K562 (cell line): ENCODE data around the gene FAM98C. TPM values are rescaled to one million over a fixed set of nuclear protein-coding genes. Genes with fewer than 3 reads are reported as not detected.

Experiments used
- ATAC-seq: fragments of 200-7000 bp; cut with Tn5 transposase; 3 replicates; pipeline ENCODE4 v1.9.1; 2020; ENCODE audit warnings: moderate library complexity
- BruUV-seq: library from RNA; stranded (reverse); fragments of 400-500 nt; replicated peaks from 2 replicates; lab custom pipeline; 2021; lab: Mats Ljungman, UMichigan
- CTCF ChIA-PET: fragments of 300-600 bp; formaldehyde crosslinking; extraction: SDS; loops from one replicate; lab custom pipeline; 2021; ENCODE audit warnings: low intra/inter-chr PET ratio; lab: Yijun Ruan, JAX
- POLR2A ChIA-PET: fragments of 300-600, 350-650 bp; sonication (Branson Sonifier 250); formaldehyde crosslinking; extraction: SDS; loops from one replicate; lab custom pipeline; 2021; ENCODE audit warnings: antibody characterized with exemption, inconsistent platforms; lab: Yijun Ruan, JAX
- DNase-seq, 4 experiments: peaks; one replicate each; pipeline versions ENCODE4 v3.0.0 to v3.0.0-alpha.2; 2011 to 2018; ENCODE audit warnings: low spot score in 3 of 4, mixed read lengths in 3 of 4; ENCODE audit errors: extremely low read depth in 1 of 4
- FAIRE-seq: peaks from 2 replicates; lab custom pipeline; 2011; peaks lifted over from hg19 to GRCh38; lab: Jason Lieb, UNC
- H2AFZ ChIP-seq: 2 replicates; pipeline ENCODE4 v1.6.0; 2011; ENCODE audit warnings: low read depth, low read length, control low read depth, inconsistent platforms
- H3K27ac ChIP-seq: fragments of 200-600 bp; 3 replicates; pipeline ENCODE4 v1.8.0; 2011; ENCODE audit warnings: low read depth, mild to moderate bottlenecking, control low read depth, inconsistent platforms, low read length, moderate library complexity, mixed read lengths; ENCODE audit errors: extremely low read depth
- H3K27me3 ChIP-seq, 2 experiments: fragments of 300-600 bp in 1 of 2; 2 replicates in 1 of 2; 3 replicates in 1 of 2; pipeline versions ENCODE4 v1.6.0 to v1.8.0; 2011; ENCODE audit warnings: inconsistent platforms in 2 of 2, low read length in 2 of 2, mild to moderate bottlenecking in 1 of 2, mixed read lengths in 1 of 2, moderate library complexity in 1 of 2; ENCODE audit not compliant: control insufficient read depth in 2 of 2, insufficient read depth in 2 of 2
- H3K36me3 ChIP-seq: fragments of 300-600 bp; 3 replicates; pipeline ENCODE4 v1.8.0; 2011; ENCODE audit warnings: mild to moderate bottlenecking, low read length, inconsistent platforms; ENCODE audit not compliant: control insufficient read depth, insufficient read depth
- H3K4me1 ChIP-seq, 2 experiments: fragments of 200-600 bp in 1 of 2; replicated peaks in 1 of 2; 2 replicates in 1 of 2; 3 replicates in 1 of 2; pipeline versions ENCODE4 v1.5.1 to v1.8.0; 2011; ENCODE audit warnings: inconsistent platforms in 2 of 2, low read length in 2 of 2, mild to moderate bottlenecking in 1 of 2, mixed read lengths in 1 of 2, moderate library complexity in 1 of 2; ENCODE audit not compliant: control insufficient read depth in 2 of 2, insufficient read depth in 2 of 2
- H3K4me2 ChIP-seq: 2 replicates; pipeline ENCODE4 v1.6.1; 2011; ENCODE audit warnings: low read length, control low read depth, inconsistent platforms, mixed read lengths; ENCODE audit not compliant: insufficient read depth
- H3K4me3 ChIP-seq: fragments of 200-600 bp; sonication (generic), shearing (Covaris generic); 2 replicates; pipeline ENCODE4 v1.5.1; 2016; ENCODE audit warnings: control low read depth, inconsistent platforms
- H3K79me2 ChIP-seq: fragments of 200-600 bp; 3 replicates; pipeline ENCODE4 v1.8.0; 2011; ENCODE audit warnings: low read length, inconsistent platforms; ENCODE audit not compliant: control insufficient read depth, insufficient read depth
- H3K9ac ChIP-seq, 2 experiments: 2 replicates each; pipeline versions ENCODE4 v1.6.0 to v1.6.1; 2011; ENCODE audit warnings: low read depth in 2 of 2, low read length in 2 of 2, control low read depth in 1 of 2, inconsistent platforms in 1 of 2, mild to moderate bottlenecking in 1 of 2, mixed read lengths in 1 of 2; ENCODE audit not compliant: insufficient read depth in 1 of 2
- H3K9me1 ChIP-seq: one replicate; pipeline ENCODE4 v1.6.0; 2011; ENCODE audit warnings: inconsistent platforms, mild to moderate bottlenecking, low read length, moderate library complexity; ENCODE audit not compliant: control insufficient read depth, insufficient read depth
- H3K9me3 ChIP-seq: replicated peaks from 2 replicates; pipeline ENCODE4 v1.5.1; 2011; ENCODE audit warnings: low read depth, low read length, inconsistent platforms; ENCODE audit not compliant: control insufficient read depth, insufficient read depth
- H4K20me1 ChIP-seq: replicated peaks from 2 replicates; pipeline ENCODE4 v1.6.1; 2011; ENCODE audit warnings: low read length, inconsistent platforms, mixed read lengths; ENCODE audit not compliant: control insufficient read depth, insufficient read depth
- GTF2B ChIP-seq: IDR thresholded peaks from 2 replicates; pipeline ENCODE4 v1.6.1; 2011; ENCODE audit not compliant: insufficient read length; ENCODE audit errors: extremely low read depth
- JUND ChIP-seq, 2 experiments: IDR thresholded peaks; 2 replicates in 1 of 2; 3 replicates in 1 of 2; pipeline ENCODE4 v1.6.1; 2011; ENCODE audit warnings: borderline replicate concordance in 2 of 2, low read depth in 2 of 2, low read length in 2 of 2, improper control_type of control experiment in 1 of 2, missing biosample characterization in 1 of 2, missing genetic modification characterization in 1 of 2, missing genetic modification reagents in 1 of 2
- KDM1A ChIP-seq, 2 experiments: fragments of 450-650 bp; IDR thresholded peaks; 2 replicates each; pipeline ENCODE4 v1.6.1; 2016; ENCODE audit warnings: mild to moderate bottlenecking in 2 of 2
- MEF2D ChIP-seq: conservative IDR thresholded peaks from 2 replicates; pipeline ENCODE4 v1.6.1; 2016; ENCODE audit warnings: low read depth, missing genetic modification characterization, missing compliant biosample characterization
- WGBS: fragments of 100-300 bp; shearing (Covaris generic); methylation state at CpG from one replicate; pipeline ENCODE4 v1.1.6; 2016; ENCODE audit warnings: low coverage, mixed read lengths; ENCODE audit not compliant: insufficient coverage; ENCODE audit errors: missing lambda C conversion rate; 5-methylcytosine and 5-hydroxymethylcytosine counted together
- in situ Hi-C: fragments of 300-500 bp; cut with MboI; formaldehyde crosslinking; loops from 4 replicates; pipeline ENCODE4 v1.15.0; 2018; ENCODE audit warnings: inconsistent platforms, mixed read lengths
- intact Hi-C: fragments of 100-400 bp; cut with micrococcal nuclease; formaldehyde crosslinking; loops from 2 replicates; pipeline ENCODE4 v1.14.2; 2022
- polyA plus RNA-seq, 8 experiments: library from polyadenylated mRNA; depleted of rRNA in 4 of 8; stranded (reverse) in 5 of 8; unstranded in 3 of 8; fragments of >200 nt; fragmentation: Nextera tagmentation in 2 of 8; fragmentation: Illumina TruSeq in 1 of 8; extraction: Ambion mirVana in 2 of 8; extraction: Trizol in 1 of 8; gene quantifications; 2 replicates each; pipeline versions ENCODE4 v1.2.1 to v1.2.3, GENCODE V29; 2011 to 2014; ENCODE audit warnings: inconsistent platforms in 1 of 8, missing spikeins in 1 of 8
- total RNA-seq, 7 experiments: library from RNA; depleted of rRNA in 6 of 7; stranded (reverse); fragments of >200 nt in 6 of 7; fragmentation: Illumina TruSeq in 2 of 7; extraction: Trizol in 2 of 7; gene quantifications; 2 replicates each; pipeline versions ENCODE4 v1.2.1 to v1.2.3, GENCODE V29; 2011 to 2021; ENCODE audit warnings: low replicate concordance in 1 of 7

FAM98C gene
- total and polyA plus RNA-seq, 9 of the 15 experiments (the other 6 are each of a cell fraction or from before 2014, with no cell fraction given), result 1.7 to 43.8 (median 13.7) TPM

DNA sequence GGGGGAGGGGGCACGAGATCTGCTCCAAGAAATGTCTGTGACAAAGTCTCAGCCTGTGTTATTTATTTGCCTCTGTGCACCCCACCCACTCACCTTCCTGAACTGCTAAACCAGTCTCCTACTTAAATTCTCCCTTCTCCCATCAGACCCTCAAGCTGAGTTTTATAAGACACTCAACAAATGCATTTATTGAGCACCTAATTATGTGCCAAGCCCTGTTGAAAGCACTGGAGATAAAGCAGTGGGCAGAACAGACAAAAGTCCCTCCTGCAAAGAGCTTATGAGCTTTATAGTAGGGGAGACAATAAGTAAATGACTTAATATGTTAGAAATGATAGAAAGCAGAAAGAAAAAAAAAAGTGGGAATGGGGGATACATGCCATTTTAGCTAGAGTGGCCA lies 3.4 kb upstream of the FAM98C start:
- Histone ChIP-seq H3K36me3 (no peaks in the 10 kb centered on the region), H3K9me1 (no peaks in the 10 kb centered on the region), H3K9me3 (0 out of 2 replicates have a peak, but pooled peaks cover 2% of the 10 kb centered on the region), H3K4me3 (no peak overlapping the region), H2AFZ (no peak overlapping the region), H3K4me2 (no peak overlapping the region), H4K20me1 (no peaks in the 10 kb centered on the region), H3K4me1 (peaks cover 6 to 27% of the 10 kb centered on the region in 2 experiments; a peak in 4 of 5 replicates), H3K27me3 (no peaks in the 10 kb centered on the region), H3K9ac (no peak overlapping the region), H3K79me2 (peaks cover 14% of the 10 kb centered on the region; the same call in 2 of the 3 replicates), H3K27ac (no peak overlapping the region)
- 0% methylated on average over 1 of the region's 1 CpG for WGBS
- TF ChIP-seq GTF2B (no peak), KDM1A (IDR thresholded peaks at IDR 0.05) (no peak), JUND (IDR thresholded peaks at IDR 0.05; ENCODE audit: borderline replicate concordance, low read depth, low read length) (no peak), JUND (tag; IDR thresholded peaks at IDR 0.05; ENCODE audit: borderline replicate concordance, low read depth, low read length) (no peak)
- no peak for DNase-seq
- ATAC-seq, result no peak
- BruUV-seq, result no TSS peak
- ChIA-PET POLR2A (no interaction called here), CTCF (no interaction called here)
- intact Hi-C loops, result no loop called here
- in situ Hi-C loops, result no loop called here
- no peak for FAIRE-seq

DNA sequence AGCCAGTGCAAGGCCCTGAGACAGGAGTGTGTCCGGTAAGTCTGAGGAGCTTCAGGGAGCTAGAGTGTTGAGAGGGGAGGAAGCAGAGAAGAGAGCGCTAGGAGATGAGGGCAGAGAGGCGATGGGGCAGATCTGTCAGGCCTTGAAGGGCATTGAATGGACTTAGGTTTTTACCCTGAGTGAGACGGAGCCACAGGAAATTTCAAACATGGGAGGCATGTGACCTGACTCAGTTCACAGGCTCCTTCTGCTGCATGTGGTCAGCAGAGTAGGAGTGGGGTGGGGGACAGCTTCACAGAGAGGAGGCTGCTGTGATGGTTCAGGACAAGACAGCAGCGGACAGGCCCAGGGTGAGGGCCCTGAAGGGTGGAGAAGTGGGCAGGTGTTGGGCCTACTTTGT lies 2.5 kb upstream of the FAM98C start:
- no peak for ATAC-seq
- no TSS peak for BruUV-seq
- CTCF ChIA-PET, result no interaction called here
- FAIRE-seq, result no peak
- Histone ChIP-seq H3K4me2 (no peak overlapping the region), H3K9me3 (no peaks in the 10 kb centered on the region), H3K9ac (peak overlapping the region in 1 of 2 experiments; percentile 65; a peak in 1 of 4 replicates), H4K20me1 (no peaks in the 10 kb centered on the region), H2AFZ (no peak overlapping the region), H3K36me3 (peaks cover 8% of the 10 kb centered on the region; the same call in 1 of the 3 replicates), H3K27me3 (no peaks in the 10 kb centered on the region), H3K27ac (no peak overlapping the region), H3K79me2 (peaks cover 17% of the 10 kb centered on the region; the same call in 2 of the 3 replicates), H3K4me3 (no peak overlapping the region), H3K9me1 (no peaks in the 10 kb centered on the region), H3K4me1 (peaks cover 6 to 30% of the 10 kb centered on the region in 2 experiments; a peak in 4 of 5 replicates)
- DNase-seq, result no peak
- 43% methylated on average over 4 of the region's 5 CpGs for WGBS
- POLR2A ChIA-PET, result interaction anchor here (1.0 kb wide), 1 partner anchor 11 kb away, joined by 3 read pairs; no protein-coding TSS in a partner anchor
- intact Hi-C loops, result loop anchor here (5.0 kb wide), 1 partner anchor 552 kb away; no protein-coding TSS in a partner anchor
- in situ Hi-C loops, result loop anchor here (5.0 kb wide), 1 partner anchor 232 kb away; no protein-coding TSS in a partner anchor
- TF ChIP-seq MEF2D (tag), result no peak
- 0 out of 4 replicates have a peak, but pooled peaks of 1 of the 2 experiments have one; percentile 13 for TF ChIP-seq KDM1A (IDR thresholded peaks at IDR 0.05)
